Natural killer cell (primary cell): ENCODE measurements around the gene TRAK1. TPM values are rescaled to one million over a fixed set of nuclear protein-coding genes. Genes with fewer than 3 reads are reported as not detected.

Source experiments
- ATAC-seq, 3 donors: fragments of 150-1000 bp in 2 of 3; fragments of 200-7000 bp in 1 of 3; cut with Tn5 transposase; 1 replicate in 1 of 3; 2 replicates in 2 of 3; pipeline ENCODE4 v1.10.0; 2021; ENCODE audit warnings: mild to moderate bottlenecking in 2 of 3, moderate library complexity in 2 of 3
- DNase-seq, 2 donors: peaks; one replicate each; pipeline versions ENCODE4 v3.0.0 to v3.0.0-alpha.2; 2013 to 2021; ENCODE audit warnings: mixed read lengths in 1 of 2
- H3K27ac ChIP-seq: one replicate; pipeline ENCODE4 v1.5.1; 2013; ENCODE audit warnings: mild to moderate bottlenecking, low read length
- H3K27me3 ChIP-seq: one replicate; pipeline ENCODE4 v1.6.1; 2013; ENCODE audit warnings: low read length; ENCODE audit not compliant: control insufficient read depth, insufficient read depth
- H3K36me3 ChIP-seq: one replicate; pipeline ENCODE4 v1.6.1; 2013; ENCODE audit warnings: low read length; ENCODE audit not compliant: control insufficient read depth, insufficient read depth
- H3K4me1 ChIP-seq: one replicate; pipeline ENCODE4 v1.6.1; 2013; ENCODE audit warnings: low read length; ENCODE audit not compliant: control insufficient read depth, insufficient read depth
- H3K4me3 ChIP-seq: one replicate; pipeline ENCODE4 v1.5.1; 2013; ENCODE audit warnings: low read length
- H3K9me3 ChIP-seq: one replicate; pipeline ENCODE4 v1.6.1; 2013; ENCODE audit warnings: low read length; ENCODE audit not compliant: control insufficient read depth, insufficient read depth
- H3K27ac Mint-ChIP-seq, 2 donors: one replicate each; pipeline ENCODE4 v1.8.0; 2022; ENCODE audit warnings: mild to moderate bottlenecking in 2 of 2, mixed read lengths in 2 of 2, moderate library complexity in 1 of 2
- H3K27me3 Mint-ChIP-seq, 2 donors: one replicate each; pipeline ENCODE4 v1.8.0; 2022; ENCODE audit warnings: low read depth in 2 of 2, mixed read lengths in 2 of 2
- H3K36me3 Mint-ChIP-seq: one replicate; pipeline ENCODE4 v1.8.0; 2022; ENCODE audit warnings: mixed read lengths
- H3K4me1 Mint-ChIP-seq, 2 donors: one replicate each; pipeline ENCODE4 v1.8.0; 2022; ENCODE audit warnings: mixed read lengths in 2 of 2
- H3K4me3 Mint-ChIP-seq: one replicate; pipeline ENCODE4 v1.8.0; 2022; ENCODE audit warnings: mild to moderate bottlenecking, moderate library complexity, mixed read lengths
- H3K9me3 Mint-ChIP-seq, 2 donors: one replicate each; pipeline ENCODE4 v1.8.0; 2022; ENCODE audit warnings: mixed read lengths in 2 of 2
- CTCF ChIP-seq: fragments of 200-600 bp; IDR thresholded peaks from one replicate; pipeline ENCODE4 v1.8.0; 2022; ENCODE audit warnings: antibody characterized with exemption
- WGBS: methylation state at CpG from one replicate; pipeline ENCODE4 v1.1.7; 2013; ENCODE audit warnings: missing lambda C conversion rate; ENCODE audit not compliant: insufficient coverage; 5-methylcytosine and 5-hydroxymethylcytosine counted together
- intact Hi-C: fragments of 100-400 bp; cut with micrococcal nuclease; formaldehyde crosslinking; loops from one replicate; pipeline ENCODE4 v1.14.2; 2022
- total RNA-seq, 4 donors: library from RNA; stranded (reverse); fragments of 120-200 nt in 1 of 4; gene quantifications; one replicate each; pipeline versions ENCODE4 v1.2.3 to v1.2.4, GENCODE V29; 2013 to 2022

Gene TRAK1
- total RNA-seq, 3 donors from 2014 or later (not counting 1 experiment from before 2014, with no cell fraction given): 30.7 to 31.8 (median 31.8) TPM

- intact Hi-C loops: no loop called here
- no peak for TF ChIP-seq CTCF
- 94% methylated on average over 2 of the region's 2 CpGs for WGBS
- Histone ChIP-seq H3K4me1 (peaks cover 4% of the 10 kb centered on the region), H3K27ac (peak overlapping the region; percentile 53), H3K36me3 (no peaks in the 10 kb centered on the region), H3K4me3 (no peak overlapping the region), H3K27me3 (no peaks in the 10 kb centered on the region), H3K9me3 (no peaks in the 10 kb centered on the region)
- Mint-ChIP-seq H3K4me3 (no peak overlapping the region), H3K36me3 (no peaks in the 10 kb centered on the region), H3K27me3 (no peaks in the 10 kb centered on the region), H3K27ac (no peak overlapping the region), H3K4me1 (peaks cover 32 to 50% of the 10 kb centered on the region in 2 donors), H3K9me3 (no peaks in the 10 kb centered on the region)
- no peak for DNase-seq
- ATAC-seq: no peak
These were observed 34.3 kb upstream of the TRAK1 start for GRCh38 chr3:42056840-42057239.

- Histone ChIP-seq H3K9me3 (no peaks in the 10 kb centered on the region), H3K27ac (peak overlapping the region; percentile 53), H3K4me1 (peaks cover 4% of the 10 kb centered on the region), H3K36me3 (no peaks in the 10 kb centered on the region), H3K4me3 (no peak overlapping the region), H3K27me3 (no peaks in the 10 kb centered on the region)
- Mint-ChIP-seq H3K9me3 (no peaks in the 10 kb centered on the region), H3K4me1 (peaks cover 33 to 55% of the 10 kb centered on the region in 2 donors), H3K27ac (peak overlapping the region in 1 of 2 donors; percentile 56), H3K4me3 (no peak overlapping the region), H3K36me3 (no peaks in the 10 kb centered on the region), H3K27me3 (no peaks in the 10 kb centered on the region)
- intact Hi-C loops: no loop called here
- 72% methylated on average over 6 of the region's 7 CpGs for WGBS
- no peak for DNase-seq
- TF ChIP-seq CTCF: no peak
- no peak for ATAC-seq
These were observed 33.5 kb upstream of the TRAK1 start for GRCh38 chr3:42057561-42058211.

GRCh38 chr3:42061025-42061712, 30.0 kb upstream of the TRAK1 start:
- Histone ChIP-seq H3K27me3 (no peaks in the 10 kb centered on the region), H3K4me3 (no peak overlapping the region), H3K36me3 (no peaks in the 10 kb centered on the region), H3K27ac (no peak overlapping the region), H3K9me3 (no peaks in the 10 kb centered on the region), H3K4me1 (peaks cover 9% of the 10 kb centered on the region)
- H3K4me3 Mint-ChIP-seq: no peak overlapping the region
- WGBS: 100% methylated on average over 1 of the region's 7 CpGs
- no peak overlapping the region for H3K27ac Mint-ChIP-seq
- H3K36me3 Mint-ChIP-seq: no peaks in the 10 kb centered on the region
- no peak for DNase-seq
- no peak for ATAC-seq
- no peaks in the 10 kb centered on the region for H3K9me3 Mint-ChIP-seq
- intact Hi-C loops: no loop called here
- TF ChIP-seq CTCF: no peak
- H3K4me1 Mint-ChIP-seq: peaks cover 21 to 37% of the 10 kb centered on the region in 2 donors
- H3K27me3 Mint-ChIP-seq: no peaks in the 10 kb centered on the region
